CD4-positive, alpha-beta T cell treated with Interleukin-15 for 4 hours (primary cell): ENCODE data around the gene KCNJ18.
"Not testable (repeated sequence)": the region's sequence is repeated elsewhere in the genome, so short reads cannot be mapped to it uniquely, and the experiment has no call there.

Experiments used
- DNase-seq: peaks from one replicate; pipeline ENCODE4 v3.0.0-alpha.2; 2020; ENCODE audit warnings: low spot score

KCNJ18 gene

DNA sequence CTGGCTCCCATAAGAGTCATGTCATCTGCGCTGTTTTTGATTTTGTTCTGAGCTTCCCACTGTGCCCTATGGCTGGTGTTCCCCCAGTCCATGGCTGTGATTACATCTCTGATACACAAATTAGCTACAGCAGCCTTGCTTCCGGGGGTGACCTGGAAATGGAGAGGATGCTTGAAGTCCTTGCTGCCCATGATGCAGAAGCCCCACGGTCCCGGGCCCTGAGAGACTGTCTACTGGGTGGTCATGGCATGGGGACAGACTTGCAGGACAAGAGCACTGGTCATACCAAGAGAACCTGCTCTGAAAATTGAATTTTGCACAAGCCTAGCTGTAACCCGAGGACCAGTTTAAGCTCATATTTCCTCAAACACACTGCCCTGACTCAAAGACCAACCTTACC lies 38.8 kb downstream of the KCNJ18 start:
- DNase-seq = not testable (repeated sequence)

DNA sequence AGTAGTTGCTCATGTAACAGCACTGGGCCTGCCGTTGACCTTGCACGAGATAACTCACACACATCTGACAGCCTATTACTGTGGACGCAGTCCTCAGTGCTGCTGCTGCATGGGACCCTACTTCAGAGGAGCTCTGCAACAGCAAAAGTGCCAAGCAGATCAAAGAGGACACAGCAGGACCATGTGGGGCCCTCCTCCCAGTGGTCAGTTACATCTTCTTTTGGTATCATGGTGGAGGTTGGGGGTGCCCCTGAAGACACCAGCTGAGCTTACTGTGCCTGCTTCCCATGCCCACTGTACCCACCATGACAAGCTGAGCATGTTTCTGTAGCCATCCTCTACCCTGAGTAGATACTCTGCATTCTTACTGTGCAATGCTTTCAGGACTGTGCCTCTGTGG lies 41.6 kb downstream of the KCNJ18 start:
- not testable (repeated sequence) for DNase-seq

DNA sequence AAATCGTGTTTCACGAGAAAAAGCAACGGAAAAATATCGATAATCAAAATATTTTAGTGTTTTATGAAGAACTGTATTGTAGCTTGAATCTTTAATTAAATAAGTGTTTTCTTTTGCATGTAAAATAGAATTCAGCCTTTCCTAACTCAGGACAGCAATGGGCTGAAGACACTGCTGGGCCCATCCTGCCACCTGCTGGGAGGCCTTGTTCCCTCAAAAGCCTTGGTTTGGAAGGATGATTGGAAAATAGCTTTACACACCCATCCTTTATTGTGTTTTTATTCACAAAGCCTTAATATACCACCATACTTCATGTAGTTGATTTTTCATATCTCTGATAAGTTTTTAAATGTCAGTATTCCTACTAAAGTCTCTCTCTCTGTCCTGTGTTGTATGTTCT lies 43.5 kb downstream of the KCNJ18 start:
- DNase-seq = not testable (repeated sequence)

DNA sequence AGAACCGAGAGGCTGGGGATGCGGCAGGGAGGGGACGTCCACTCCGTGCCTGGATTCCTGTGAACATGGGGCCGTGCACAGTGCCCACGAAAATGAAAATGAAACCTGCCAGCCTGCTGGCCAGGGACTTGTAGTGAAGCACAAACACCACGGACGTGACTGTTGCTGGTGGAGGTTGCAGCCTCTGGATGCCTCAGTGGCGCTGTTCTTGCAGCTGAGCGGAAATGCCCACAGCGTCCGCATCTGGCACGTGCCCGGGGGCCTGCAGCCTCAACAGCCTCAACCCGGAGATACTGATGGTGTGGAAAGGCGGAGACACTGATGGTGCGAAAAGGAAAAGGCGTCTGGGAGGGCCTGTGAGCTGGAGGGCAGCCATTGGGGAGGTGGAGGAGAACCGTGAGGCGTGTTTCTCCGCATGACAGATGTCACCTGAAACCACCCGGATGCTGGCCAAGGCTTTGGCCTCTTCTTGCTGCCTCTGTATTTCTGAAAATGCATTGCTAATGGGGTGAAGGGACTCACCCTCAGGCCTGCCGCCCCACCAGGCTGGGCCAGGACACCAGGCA lies 44.8 kb downstream of the KCNJ18 start:
- not testable (repeated sequence) for DNase-seq

DNA sequence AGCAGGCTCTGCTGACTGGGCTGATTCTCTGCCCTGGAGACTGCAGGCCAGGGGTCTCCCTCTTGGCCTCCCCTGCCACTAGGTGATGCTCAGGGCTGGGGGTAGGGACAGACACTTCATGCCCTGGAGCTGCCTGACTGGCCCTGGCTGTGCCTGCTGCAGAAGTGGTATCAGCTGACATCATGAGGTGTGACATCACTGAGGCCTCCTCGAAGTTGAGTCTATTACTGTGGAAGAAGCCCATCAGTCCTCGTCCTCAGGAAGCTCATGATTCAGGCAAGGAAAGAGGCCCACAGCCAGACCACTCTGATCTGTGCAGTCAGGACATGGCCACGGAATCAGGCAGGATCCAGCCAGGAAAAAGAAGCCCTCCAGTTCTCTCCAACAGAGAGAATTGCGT lies 45.9 kb downstream of the KCNJ18 start:
- DNase-seq = not testable (repeated sequence)

DNA sequence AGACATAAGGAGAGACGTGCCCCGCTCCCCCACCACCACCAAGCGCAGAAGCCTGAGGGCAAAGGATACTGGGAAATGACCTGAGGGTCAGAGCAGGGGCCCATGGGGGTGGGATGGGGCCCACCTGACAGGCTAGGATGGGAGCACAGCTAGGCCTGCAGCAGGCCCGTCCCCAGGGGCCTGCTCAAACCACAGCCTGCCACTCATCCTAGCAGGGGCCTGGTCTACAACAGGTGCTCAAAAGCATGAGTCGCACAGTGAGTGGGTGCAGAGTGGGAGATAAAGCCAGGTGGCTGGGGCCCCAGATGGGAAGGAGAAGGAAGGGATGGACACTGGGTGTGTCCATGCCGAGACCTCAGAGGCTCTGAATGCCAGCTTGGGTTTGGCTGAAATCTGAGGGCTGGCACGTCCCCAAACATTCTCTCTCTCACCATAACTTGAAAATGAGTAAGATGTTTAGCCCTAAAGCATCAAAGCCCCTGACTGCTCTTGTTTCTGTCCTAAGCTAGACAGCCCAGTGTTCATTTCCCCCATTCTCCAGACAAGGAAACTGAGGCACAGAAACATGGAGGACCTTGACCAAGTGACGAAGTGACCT lies 46.7 kb downstream of the KCNJ18 start:
- DNase-seq = not testable (repeated sequence)

DNA sequence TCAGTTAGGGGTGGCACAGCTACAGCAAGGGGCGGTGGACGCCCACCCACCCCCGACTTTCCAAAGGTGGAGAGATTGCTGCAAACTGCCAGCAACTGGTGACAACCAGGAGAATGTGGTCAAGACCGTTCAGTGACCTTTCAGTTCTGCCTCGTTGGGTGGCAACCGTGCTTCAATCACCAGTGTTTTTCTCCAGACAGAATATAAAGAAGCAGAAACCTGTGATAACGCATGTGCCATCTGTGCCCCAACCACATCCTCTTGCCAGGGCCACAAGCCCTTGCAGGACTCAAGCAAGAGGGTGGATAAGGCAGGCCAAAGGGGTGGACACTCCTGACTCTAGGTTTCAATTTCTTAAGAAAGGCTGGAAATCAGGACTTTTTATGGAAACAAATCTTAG lies 47.2 kb downstream of the KCNJ18 start:
- not testable (repeated sequence) for DNase-seq

DNA sequence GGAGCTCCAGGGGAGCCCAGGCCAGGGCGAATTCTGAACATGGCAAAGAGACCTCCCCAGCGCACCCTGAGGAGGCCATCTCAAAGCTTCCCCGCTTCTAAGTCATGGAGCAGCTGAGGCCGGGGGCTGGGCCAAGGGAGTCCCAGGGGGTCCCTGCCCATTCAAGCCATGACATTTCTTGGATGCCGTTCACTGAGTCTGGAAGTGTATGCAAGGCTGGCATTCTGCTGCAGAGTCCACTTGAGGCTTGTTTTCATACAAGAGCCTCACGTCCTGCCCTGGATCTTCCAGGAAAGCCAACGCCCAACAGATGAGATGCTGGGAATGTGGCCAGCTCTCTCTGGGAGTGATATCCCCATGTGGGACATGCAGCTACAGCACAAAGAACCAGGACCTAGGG lies 48.5 kb downstream of the KCNJ18 start:
- not testable (repeated sequence) for DNase-seq

DNA sequence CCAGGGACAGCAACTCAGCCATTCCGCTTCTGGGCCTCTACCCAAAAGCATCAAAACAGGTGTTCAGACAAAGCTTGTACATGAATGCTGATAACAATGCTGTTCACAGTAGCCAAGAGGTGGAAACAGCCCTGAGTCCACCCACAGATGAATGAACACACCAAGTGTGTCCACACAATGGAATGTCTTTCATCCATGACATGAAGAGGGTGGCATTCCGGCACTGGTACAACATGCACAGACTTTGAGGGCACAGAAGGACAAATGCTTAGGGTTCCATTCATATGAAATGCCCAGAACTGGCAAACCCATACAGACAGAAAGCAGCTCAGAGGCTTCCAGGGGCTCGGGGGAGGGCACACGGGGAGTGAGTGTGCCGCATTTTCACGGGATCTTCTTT lies 49.2 kb downstream of the KCNJ18 start:
- DNase-seq = not testable (repeated sequence)

DNA sequence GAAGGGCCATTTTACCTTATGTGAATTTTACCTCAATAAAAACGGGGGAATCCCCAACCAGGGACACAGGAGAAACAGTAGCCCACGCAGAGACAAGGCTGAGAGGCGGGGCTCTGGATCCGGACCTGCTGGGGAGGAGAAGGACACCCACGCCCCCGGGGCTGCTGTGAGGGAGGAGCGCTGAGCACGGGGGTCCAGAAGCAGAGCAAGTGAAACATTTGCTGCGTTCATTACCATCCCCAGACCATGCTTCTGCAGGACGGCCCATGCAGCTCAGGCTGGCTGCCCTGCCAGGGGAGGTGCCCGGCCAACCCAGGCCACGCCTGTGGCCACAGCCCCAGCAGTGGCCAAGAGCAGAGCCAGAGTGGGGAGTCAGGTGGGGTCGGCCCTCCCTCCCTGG lies 50.0 kb downstream of the KCNJ18 start:
- DNase-seq = no peak

DNA sequence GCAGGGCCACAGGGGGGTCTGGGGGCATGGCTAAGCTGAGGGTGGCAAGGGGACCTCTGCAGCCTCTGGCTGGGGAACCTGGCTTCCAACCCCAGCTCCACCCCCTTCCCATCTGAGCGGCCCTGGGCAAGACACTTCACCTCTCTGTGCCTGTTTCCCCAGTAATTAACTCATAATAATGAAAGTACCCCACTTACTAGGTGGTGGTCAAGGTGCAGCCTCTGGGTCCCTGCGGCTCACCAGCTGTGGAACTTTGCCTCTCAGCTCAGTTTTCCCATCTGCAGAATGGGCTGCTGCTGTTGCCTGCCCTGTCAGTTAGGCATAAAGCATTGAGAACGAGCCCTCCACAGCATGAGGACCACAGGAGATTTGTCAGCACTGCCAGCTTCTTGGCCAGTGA lies 51.8 kb downstream of the KCNJ18 start:
- DNase-seq = not testable (repeated sequence)

DNA sequence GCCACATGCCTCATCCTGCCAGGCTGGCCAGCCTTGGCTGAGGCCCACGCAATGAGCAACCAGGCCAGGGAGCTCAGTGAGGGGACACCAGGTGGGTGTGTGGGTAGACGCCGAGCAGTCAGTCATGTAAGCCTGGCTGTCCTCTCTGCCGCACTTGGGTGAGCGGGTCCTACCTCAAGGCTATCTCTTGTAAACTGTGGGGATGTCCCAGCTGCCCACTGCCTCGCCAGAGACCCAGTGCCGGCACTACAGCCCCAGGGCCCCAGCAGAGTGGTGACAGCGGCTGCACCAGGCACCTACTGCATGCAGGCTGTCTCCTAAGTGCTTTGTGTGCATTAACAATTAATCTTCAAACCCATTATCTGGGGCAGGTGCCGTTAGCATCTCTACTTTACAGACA lies 52.3 kb downstream of the KCNJ18 start:
- DNase-seq = not testable (repeated sequence)

DNA sequence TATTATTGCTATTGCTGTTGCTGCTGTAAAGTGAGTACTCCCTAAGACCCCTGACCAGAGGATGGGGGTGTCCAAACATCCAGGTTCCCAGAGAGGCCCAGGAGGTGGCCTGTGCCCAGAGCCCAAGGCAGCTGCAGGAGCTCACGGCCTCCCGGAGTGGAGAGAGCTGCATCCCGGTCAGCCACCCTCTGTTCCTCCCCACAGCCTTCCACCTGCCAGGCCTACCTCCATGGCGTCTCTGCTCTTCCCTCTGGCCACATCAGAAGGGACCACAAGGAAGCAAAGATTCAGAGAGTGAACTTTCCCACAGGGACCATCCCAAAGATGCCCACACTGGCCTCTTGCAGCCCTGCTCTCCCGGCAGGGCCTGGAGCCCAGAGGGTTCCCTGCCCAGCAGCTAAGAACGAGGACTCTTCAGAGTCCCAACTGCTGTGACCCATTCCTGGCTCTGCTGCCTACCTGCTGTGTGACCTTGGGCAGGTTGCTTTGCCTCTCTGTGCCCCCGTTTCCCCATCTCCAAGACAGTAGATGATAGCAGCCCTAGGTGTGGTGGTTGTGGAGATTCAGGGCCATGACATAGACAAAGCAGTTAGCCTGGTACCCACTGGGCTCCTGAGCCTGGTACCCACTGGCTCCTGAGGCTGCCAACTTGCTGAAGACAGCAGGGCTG lies 53.2 kb downstream of the KCNJ18 start:
- not testable (repeated sequence) for DNase-seq

DNA sequence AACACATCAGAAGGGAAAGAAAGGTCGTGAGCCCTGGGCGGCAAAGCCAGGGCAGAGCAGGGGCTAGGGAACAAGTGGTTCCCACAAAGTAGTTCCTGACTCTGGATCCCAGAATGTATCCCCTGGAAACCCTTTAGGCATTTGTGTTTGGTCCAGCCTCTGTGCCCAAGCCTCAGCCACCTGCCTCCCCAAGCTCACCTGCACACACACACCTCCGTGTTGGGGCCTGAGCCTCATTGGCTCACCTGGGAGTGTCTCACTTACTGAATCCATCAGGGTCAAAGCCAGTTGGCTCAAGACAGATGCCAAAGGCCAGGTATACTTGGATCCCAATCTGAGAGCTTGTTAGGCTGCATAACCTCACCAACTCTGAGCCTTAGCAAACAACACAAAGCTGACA lies 54.1 kb downstream of the KCNJ18 start:
- DNase-seq = not testable (repeated sequence)

DNA sequence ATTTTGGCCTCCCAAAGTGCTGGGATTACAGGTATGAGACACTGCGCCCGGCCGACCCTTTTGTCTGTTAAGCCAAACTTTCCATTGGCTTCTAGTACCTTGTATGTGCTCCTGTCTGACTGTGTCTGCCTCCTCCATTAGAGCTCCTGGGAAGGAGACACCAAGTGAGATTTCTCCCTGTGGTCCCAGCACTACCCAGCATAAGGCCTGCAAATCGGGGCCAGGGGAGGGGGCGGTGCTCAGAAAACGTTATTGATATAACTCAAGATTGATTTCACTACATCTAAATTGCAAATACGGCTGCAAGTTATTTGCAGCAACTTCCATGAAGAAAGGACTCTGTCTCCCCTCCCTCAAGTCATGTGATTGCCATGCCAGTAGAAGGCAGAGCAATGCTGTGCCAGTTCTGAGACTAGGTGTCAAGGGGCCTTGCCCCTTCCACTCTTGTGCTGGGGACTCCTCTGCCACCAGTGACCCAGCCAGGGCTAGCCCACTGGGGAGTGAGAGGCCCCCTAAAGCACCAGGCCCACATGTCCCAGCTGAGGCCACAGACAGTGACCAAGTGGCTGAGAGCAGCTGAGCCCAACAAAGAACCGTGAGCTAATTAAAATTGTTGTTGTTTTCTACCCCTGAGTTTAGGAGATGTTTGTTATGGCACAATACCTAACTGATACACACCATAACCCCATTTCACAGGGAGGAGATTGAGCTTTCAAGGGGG lies 55.0 kb downstream of the KCNJ18 start:
- DNase-seq = not testable (repeated sequence)

DNA sequence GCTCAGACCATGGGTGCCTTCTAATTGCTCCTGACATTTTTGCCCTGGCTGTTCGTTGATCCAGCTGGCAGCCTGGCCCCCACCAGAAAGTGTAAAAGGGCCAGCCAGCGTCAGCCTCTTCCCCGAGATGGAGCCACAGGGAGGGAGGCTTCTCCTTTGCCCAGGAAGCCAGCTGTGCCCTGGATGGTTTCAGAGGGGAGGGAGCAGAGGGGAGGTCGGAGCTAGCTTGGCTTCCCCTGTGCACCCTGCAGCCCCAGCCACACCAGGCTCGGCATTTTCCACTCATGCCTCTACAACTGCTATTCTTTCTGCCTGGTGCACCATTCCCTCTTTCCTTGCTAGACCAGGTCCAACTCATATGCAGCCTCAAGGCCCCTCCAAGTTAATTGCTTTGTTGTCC lies 56.4 kb downstream of the KCNJ18 start:
- not testable (repeated sequence) for DNase-seq

DNA sequence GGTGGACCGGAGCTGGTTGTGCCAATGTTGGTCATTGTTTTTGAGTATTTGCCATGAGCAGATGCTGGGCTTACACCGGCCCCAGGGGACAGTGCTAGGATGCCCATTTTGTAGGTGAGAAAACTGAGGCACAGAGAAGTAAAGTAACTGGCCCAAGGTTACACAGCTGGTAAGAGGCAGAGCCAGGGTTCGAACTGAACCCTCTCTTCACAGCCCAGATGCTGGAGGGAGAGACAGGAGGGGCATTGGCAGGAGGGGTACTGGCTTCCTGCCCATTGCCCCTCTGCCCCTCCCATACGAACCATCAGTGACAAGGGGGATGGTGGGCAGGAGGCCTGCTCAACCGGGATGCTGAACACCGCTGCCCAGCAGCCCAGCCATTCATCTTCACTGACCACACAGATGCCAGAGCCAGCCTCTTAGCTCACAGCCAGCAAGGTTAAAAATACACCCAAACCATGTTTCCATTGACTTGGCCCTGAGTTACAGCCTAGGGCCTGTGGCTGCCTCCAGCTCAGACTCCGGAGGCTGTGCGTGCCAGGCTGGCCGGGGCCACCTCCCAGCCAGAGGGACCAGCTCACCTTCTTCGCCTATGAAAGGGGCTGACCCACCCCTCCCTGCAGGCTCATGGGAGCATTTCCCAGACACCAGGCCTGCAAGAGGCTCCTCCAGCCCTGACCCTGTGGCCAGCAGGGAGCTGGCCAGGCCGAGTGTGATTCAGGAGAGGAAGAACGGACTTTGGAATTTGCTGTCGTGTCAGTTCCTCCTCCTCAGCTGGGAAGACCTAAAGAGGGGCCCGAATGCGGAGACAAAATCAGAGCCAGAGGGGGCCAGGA lies 57.6 kb downstream of the KCNJ18 start:
- DNase-seq = not testable (repeated sequence)

DNA sequence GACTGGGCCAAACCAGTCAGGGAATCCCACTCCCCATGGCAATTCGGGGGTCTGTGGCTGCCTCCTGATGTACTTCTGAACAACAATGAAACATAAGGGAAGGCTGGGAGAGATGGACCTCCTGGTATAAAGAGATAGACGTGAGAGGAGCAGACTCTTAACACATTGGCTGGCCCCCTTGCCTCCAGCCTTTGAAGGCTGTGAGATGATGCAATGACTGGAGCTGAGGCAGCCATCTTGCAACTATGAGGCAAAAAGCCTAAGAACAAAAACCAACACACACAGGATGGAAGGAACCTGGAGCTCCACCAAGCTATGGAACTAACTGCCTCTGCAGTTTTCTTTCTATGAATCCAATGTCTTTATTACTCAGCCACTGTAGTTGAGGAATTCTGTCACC lies 58.8 kb downstream of the KCNJ18 start:
- not testable (repeated sequence) for DNase-seq
